Endothelial cell (in vitro differentiated cells): ENCODE measurements around the gene PTPRN2. TPM values are rescaled to one million over a fixed set of nuclear protein-coding genes. Genes with fewer than 3 reads are reported as not detected.

Experiments used
- DNase-seq: peaks from one replicate; pipeline ENCODE4 v3.0.0; 2021; ENCODE audit warnings: low spot score
- H3K27ac Mint-ChIP-seq: one replicate; pipeline ENCODE4 v1.8.0; 2021; ENCODE audit warnings: mixed read lengths, inconsistent platforms; ENCODE audit not compliant: unreplicated experiment
- H3K27me3 Mint-ChIP-seq: one replicate; pipeline ENCODE4 v1.8.0; 2021; ENCODE audit warnings: mild to moderate bottlenecking, moderate library complexity, mixed read lengths, inconsistent platforms; ENCODE audit not compliant: unreplicated experiment
- H3K36me3 Mint-ChIP-seq: one replicate; pipeline ENCODE4 v1.8.0; 2021; ENCODE audit warnings: mild to moderate bottlenecking, low read depth, mixed read lengths, inconsistent platforms; ENCODE audit not compliant: unreplicated experiment
- H3K4me1 Mint-ChIP-seq: one replicate; pipeline ENCODE4 v1.8.0; 2021; ENCODE audit warnings: mild to moderate bottlenecking, mixed read lengths, inconsistent platforms; ENCODE audit not compliant: unreplicated experiment
- H3K4me3 Mint-ChIP-seq: one replicate; pipeline ENCODE4 v1.8.0; 2021; ENCODE audit warnings: mild to moderate bottlenecking, mixed read lengths, inconsistent platforms; ENCODE audit not compliant: unreplicated experiment
- H3K9me3 Mint-ChIP-seq: one replicate; pipeline ENCODE4 v1.8.0; 2021; ENCODE audit warnings: mixed read lengths, inconsistent platforms; ENCODE audit not compliant: unreplicated experiment
- CTCF ChIP-seq: fragments of 200-600 bp; sonication (generic); IDR thresholded peaks from one replicate; pipeline ENCODE4 v1.5.0; 2021; ENCODE audit warnings: antibody characterized with exemption; ENCODE audit not compliant: unreplicated experiment
- total RNA-seq: library from RNA; stranded (reverse); fragmentation: NEBNext Ultra II Directional; extraction: Animal tissue kit (Norgen Biotek cat#: 25700); gene quantifications from one replicate; pipeline ENCODE4 v1.2.1, GENCODE V29; 2021; ENCODE audit not compliant: unreplicated experiment

PTPRN2 gene
- total RNA-seq, 1 donor from 2014 or later, result 0.18 TPM

- Mint-ChIP-seq H3K4me1 (no peaks in the 10 kb centered on the region), H3K9me3 (peaks cover 28% of the 10 kb centered on the region), H3K4me3 (no peak overlapping the region), H3K36me3 (peaks cover 16% of the 10 kb centered on the region), H3K27me3 (peaks cover 8% of the 10 kb centered on the region), H3K27ac (no peak overlapping the region)
- DNase-seq, result no peak
- no peak for TF ChIP-seq CTCF
Measured at GRCh38 chr7:158368449-158368848, 219.2 kb downstream of the PTPRN2 start.

- Mint-ChIP-seq H3K4me3 (no peak overlapping the region), H3K27me3 (peaks cover 10% of the 10 kb centered on the region), H3K9me3 (peaks cover 36% of the 10 kb centered on the region), H3K27ac (no peak overlapping the region), H3K4me1 (no peaks in the 10 kb centered on the region), H3K36me3 (peaks cover 19% of the 10 kb centered on the region)
- DNase-seq, result no peak
- TF ChIP-seq CTCF, result no peak
Measured at GRCh38 chr7:158367634-158367982, 220.0 kb downstream of the PTPRN2 start.

GRCh38 chr7:158366916-158367633 is 220.5 kb downstream of the PTPRN2 start:
- no peak for DNase-seq
- TF ChIP-seq CTCF, result no peak
- Mint-ChIP-seq H3K36me3 (peaks cover 19% of the 10 kb centered on the region), H3K27me3 (peaks cover 10% of the 10 kb centered on the region), H3K9me3 (peaks cover 42% of the 10 kb centered on the region), H3K4me1 (no peaks in the 10 kb centered on the region), H3K4me3 (no peak overlapping the region), H3K27ac (no peak overlapping the region)

GRCh38 chr7:158366346-158366745 is 221.3 kb downstream of the PTPRN2 start:
- DNase-seq, result no peak
- Mint-ChIP-seq H3K4me1 (no peaks in the 10 kb centered on the region), H3K36me3 (peaks cover 19% of the 10 kb centered on the region), H3K27me3 (peaks cover 10% of the 10 kb centered on the region), H3K9me3 (peaks cover 46% of the 10 kb centered on the region), H3K27ac (no peak overlapping the region), H3K4me3 (no peak overlapping the region)
- no peak for TF ChIP-seq CTCF

- Mint-ChIP-seq H3K4me3 (no peak overlapping the region), H3K4me1 (no peaks in the 10 kb centered on the region), H3K9me3 (peaks cover 46% of the 10 kb centered on the region), H3K27ac (no peak overlapping the region), H3K27me3 (peaks cover 12% of the 10 kb centered on the region), H3K36me3 (peaks cover 19% of the 10 kb centered on the region)
- no peak for DNase-seq
- TF ChIP-seq CTCF, result no peak
Measured at GRCh38 chr7:158365267-158365666, 222.4 kb downstream of the PTPRN2 start.
